Astrocyte of the hippocampus (primary cell): ENCODE data around the gene ADIG.

Experiments
- DNase-seq: peaks from one replicate; pipeline ENCODE4 v3.0.0; 2011; ENCODE audit warnings: low read depth, low spot score

The ADIG gene

DNA sequence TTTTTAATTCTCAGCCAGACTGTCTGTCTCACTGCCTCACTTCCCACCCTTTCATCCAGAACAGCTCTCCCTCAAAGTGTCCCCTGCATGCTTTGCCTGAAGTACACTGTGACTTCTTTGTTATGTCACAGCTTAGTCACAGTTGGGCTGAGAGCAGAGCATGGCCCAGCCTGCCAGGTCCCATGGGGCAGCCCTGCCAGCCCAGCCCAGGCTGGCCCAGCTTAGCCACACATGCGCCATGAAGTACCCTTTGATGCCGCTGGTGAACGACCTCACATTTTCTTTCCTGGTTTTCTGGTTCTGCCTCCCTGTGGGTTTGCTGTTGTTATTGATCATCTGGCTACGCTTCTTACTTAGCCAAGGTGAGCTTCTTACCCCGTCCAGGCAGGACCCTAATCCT lies at the start of gene ADIG:
Gene ADIG (plus strand): TSS at position 185 of the 400 bp plus-strand sequence. CDS start 54 bp downstream, at position 239.
- peak; percentile 35 for DNase-seq

- DNase-seq: no peak
Measured at GRCh38 chr20:38534756-38535155, 46.2 kb upstream of the ADIG start.

DNA sequence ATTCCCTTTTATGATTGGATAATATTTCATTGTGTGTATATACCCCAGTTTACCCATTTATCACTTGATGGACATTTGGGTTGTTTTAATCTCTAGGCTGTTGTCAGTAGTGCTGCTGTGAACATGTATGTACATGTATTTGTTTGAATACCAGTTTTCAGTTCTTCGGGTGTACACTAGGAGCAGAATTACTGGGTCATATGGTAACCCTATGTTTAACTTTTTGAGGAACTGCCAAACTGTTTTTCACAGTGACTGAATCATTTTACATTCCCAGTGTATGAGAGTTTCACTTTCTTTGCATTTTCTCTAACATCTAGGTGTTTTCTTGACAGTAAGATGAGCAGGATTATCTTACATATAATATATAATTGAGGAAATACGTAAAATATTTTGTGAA lies 44.7 kb upstream of the ADIG start:
- no peak for DNase-seq

DNA sequence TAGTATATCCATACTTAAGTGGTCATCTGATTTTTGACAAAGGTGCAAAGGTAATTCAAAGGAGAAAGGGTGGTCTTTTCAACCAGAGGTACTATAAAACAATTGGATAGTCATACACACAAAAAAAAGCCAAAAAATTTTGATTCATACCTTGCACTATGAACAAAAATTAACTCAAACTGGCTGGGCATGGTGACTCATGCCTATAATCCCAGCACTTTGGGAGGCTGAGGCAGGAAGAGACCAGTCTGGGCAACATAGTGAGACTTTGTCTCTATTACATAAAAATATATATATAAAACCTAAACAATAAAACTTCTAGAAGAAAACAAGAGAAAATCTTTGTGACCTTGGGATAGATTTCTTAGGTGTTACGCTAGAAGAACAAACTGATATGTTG lies 43.8 kb upstream of the ADIG start:
- DNase-seq: no peak

- no peak for DNase-seq
Measured at GRCh38 chr20:38538789-38539188, 42.2 kb upstream of the ADIG start.

DNA sequence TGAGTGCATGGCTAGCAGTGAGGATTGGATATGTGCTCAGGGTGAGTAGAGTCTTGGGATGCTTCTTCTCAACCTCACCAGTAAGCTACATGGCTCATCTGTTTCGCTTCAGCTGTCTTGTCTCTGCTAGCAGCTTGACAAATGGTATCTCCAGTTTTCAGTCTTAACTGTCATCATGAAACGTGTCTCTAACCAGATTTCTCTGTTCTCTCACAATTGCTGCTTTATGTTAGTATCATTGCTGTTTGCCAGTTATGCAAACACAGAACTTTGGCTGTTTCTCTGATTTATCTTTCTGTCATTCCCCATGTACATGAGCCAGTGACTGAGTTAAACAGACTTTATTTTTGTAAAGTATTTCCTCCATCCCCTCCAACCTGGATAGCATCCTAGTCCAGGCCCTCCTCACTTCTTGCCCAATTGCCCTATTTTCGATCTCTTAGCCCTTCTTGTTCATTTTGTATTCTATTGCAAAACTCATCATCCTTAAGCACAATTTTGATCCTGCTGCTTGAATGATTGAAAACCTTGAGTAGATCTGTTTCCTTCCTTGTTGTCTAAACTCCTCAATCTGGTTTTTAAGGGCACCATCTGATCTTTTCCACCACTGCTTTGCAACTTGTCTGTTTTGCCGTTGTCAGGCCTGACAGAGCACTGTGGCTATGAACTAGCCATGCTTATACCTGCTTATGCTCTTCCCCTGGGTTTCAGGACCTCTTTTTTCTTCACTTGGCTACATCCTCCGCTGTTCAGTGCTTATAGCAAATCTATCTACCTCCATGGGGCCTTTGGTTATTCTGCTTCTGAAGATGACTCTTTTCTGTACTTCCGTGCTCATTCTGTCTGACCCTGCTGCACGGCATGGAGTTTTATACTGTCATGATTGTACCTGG lies 37.7 kb upstream of the ADIG start:
- DNase-seq: no peak

DNA sequence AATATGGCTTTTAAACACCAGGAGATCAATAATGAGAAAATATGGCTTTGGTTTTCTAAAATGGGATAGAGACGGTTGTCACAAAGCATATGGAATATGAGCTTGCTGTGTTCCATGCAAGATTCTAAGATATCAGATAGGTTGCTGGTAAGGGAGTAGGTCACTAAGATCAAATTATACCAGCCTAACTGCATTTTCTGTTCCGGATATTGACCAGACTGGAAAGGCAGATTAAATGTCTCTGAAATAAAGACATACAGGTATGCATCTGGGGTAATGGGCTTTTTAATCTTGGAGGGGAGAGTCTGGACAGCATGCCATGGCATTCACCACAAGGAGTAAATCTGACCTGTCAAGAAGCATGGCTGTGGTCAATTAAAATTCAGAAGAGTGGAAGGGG lies 35.2 kb upstream of the ADIG start:
- no peak for DNase-seq

GRCh38 chr20:38547288-38548085 lies 33.5 kb upstream of the ADIG start:
- DNase-seq: peak; percentile 5

DNA sequence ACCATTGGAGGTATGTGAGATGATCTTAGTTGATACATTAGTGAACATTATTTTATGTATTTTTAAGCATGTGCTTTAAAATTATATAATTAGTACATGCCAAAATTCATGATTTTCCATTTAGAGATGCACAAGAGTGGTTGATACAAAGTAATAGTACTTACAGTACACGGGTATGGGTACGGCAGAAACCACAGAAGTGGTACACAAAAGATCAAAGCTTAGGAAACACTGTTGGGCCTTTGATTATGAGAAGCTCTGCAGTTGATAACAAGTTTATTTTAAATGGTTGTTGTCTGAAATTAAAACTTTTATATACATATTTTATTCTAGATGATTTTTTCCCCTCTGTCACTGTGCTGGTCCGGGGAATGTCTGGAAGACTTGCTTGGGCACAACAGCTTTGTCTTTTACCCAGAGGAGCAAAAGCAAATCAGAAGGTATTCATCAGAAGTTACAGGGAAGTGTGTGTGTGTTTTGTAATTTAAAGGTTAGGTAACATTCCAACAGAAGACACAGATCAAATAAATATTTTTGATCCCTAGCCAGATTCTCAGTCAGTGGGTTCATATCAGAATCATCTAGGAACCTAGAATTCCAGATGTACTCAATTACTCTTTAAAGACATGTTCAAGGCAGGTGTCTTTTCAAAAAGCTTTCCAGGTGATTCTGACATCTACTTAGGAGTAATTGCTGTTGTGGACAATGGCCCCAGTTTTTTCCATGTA lies 32.5 kb upstream of the ADIG start:
- DNase-seq: no peak

DNA sequence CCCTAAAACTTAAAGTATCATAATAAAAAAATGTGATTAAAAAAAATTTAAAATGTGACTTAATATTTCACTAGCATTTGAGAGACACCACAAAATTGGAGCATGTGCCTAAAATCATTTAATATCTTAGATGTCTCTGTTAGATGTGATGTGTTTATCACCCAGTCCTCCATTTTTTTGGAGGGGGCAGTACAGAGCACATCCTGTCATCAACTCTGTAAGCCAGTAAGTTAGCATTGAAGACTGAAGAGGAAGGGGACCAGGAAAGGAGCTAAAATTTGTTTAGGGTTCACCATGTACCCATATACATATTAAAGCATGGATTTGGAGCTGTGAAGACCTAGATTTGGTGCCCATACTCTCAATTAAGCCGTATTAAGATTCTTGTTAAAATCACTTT lies 30.7 kb upstream of the ADIG start:
- no peak for DNase-seq

- no peak for DNase-seq
Measured at GRCh38 chr20:38551056-38551626, 29.9 kb upstream of the ADIG start.

DNA sequence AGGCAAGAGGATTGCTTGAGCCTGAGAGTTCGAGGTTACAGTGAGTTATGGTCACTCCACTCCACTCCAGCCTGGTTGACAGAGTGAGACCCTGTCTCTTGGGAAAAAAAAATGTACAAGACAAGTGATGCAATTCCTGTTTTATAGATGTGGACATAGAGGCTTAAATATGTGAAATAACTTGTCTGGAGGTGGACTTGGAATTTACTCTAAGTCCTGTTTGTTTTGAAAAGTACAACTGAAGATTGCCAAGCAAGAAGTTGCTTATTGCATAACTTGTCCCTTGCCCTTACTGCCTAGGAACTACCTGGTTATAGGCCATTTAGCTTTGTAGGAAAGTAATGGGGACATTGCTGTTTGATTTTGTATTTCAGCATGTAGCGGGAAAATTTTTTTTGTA lies 26.0 kb upstream of the ADIG start:
- no peak for DNase-seq

GRCh38 chr20:38555395-38555794 lies 25.6 kb upstream of the ADIG start:
- DNase-seq: no peak

GRCh38 chr20:38557174-38557573 lies 23.8 kb upstream of the ADIG start:
- no peak for DNase-seq

GRCh38 chr20:38558596-38559360 lies 22.2 kb upstream of the ADIG start:
- DNase-seq: no peak

GRCh38 chr20:38559764-38560163 lies 21.2 kb upstream of the ADIG start:
- DNase-seq: no peak

- DNase-seq: no peak
Measured at GRCh38 chr20:38563802-38564431, 17.1 kb upstream of the ADIG start.

DNA sequence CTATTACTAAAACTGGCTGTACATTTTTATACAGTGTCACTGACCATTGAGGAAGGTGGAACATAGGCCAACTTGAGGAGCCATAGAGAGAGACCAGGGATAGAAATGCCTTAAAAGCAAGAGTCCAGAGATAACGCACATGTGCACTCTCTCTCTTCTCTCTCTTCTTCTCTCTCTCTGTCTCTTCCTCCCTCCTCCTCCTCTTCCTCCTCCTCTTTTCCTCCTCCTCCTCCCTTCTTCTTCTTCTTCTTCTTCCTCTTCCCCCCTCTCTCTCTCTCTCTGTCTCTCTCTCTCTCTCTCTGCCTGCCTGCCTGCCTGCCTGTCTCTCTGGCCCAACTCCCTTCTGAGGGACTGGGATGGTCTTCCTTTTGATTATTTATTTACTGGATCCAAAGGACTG lies 16.3 kb upstream of the ADIG start:
- DNase-seq: no peak

DNA sequence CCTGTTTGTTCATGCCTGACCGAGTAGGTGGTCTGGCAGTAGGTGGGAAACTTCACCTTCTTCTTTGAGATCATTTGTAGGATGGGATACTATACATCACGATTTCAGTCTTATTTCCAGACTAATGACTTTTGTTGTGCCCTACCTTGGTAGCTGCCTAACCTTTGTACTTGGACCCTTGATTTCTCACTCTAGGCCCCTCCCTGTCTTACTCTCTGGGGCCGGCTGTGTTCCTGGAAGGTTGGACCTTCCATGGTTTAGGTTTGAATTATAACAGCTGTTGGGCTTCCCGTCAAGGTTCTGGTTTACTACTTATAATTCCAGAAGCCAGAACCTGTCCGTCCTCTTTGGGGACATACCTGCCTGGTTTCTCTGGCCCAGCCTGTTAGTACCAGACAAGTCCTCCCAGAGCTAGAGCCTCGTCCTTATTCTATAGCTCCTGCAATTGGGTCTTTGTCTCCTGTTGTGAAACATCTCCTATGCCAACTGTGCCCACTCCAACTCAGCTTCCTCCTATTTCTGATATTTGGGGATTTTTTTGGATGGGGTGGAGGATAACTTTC lies 14.9 kb upstream of the ADIG start:
- DNase-seq: no peak
